ENCODE results near the gene ITGA2. TPM values are rescaled to one million over a fixed set of nuclear protein-coding genes. Genes with fewer than 3 reads are reported as not detected.

The ITGA2 gene
- total RNA-seq, 1 experiment from 2014 or later: 13.6 TPM

DNA sequence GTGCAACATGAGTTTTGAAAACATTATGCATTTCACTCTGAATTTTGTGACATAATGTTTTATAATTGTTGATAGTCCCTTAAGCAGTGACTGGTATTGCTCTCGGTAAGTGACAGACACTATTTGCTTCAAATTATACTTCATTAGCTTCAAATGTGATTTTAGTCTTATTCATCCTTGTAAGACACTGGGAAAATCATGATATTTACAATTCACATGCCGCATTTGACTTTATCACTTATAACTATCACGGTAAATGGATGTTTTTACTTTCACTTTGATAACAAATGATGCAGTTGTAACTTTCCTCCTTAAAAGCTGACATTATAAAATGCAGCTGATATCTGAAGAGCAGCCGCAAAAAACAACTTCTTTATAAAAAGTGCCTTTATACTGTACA is 44.1 kb upstream of the ITGA2 start:
- Mint-ChIP-seq H3K9me3 (ENCODE audit: unreplicated experiment) (no peaks in the 10 kb centered on the region), H3K27me3 (ENCODE audit: insufficient read depth, unreplicated experiment) (no peaks in the 10 kb centered on the region), H3K4me1 (ENCODE audit: low read depth, unreplicated experiment) (peaks cover 7% of the 10 kb centered on the region), H3K36me3 (ENCODE audit: insufficient read depth, unreplicated experiment) (no peaks in the 10 kb centered on the region), H3K4me3 (ENCODE audit: unreplicated experiment) (no peak overlapping the region), H3K27ac (ENCODE audit: unreplicated experiment) (no peak overlapping the region)
- H3K9me3 ChIP-seq: peaks cover 3% of the 10 kb centered on the region
- H3K36me3 ChIP-seq (ENCODE audit: control insufficient read depth, insufficient read depth, low read length): no peaks in the 10 kb centered on the region
- H3K4me3 ChIP-seq (ENCODE audit: low read depth, low read length): no peak overlapping the region
- peaks cover 16% of the 10 kb centered on the region for H3K4me1 ChIP-seq
- intact Hi-C loops (cut with micrococcal nuclease; ENCODE audit: unreplicated experiment): no loop called here
- ChIA-PET POLR2A (no interaction called here), CTCF (no interaction called here)
- no peak for DNase-seq
- H3K27me3 ChIP-seq (replicated peaks; ENCODE audit: control insufficient read depth, insufficient read depth, low read length): no peaks in the 10 kb centered on the region
- no TSS peak for BruUV-seq (replicated peaks)
- TF ChIP-seq, protein P1, sequence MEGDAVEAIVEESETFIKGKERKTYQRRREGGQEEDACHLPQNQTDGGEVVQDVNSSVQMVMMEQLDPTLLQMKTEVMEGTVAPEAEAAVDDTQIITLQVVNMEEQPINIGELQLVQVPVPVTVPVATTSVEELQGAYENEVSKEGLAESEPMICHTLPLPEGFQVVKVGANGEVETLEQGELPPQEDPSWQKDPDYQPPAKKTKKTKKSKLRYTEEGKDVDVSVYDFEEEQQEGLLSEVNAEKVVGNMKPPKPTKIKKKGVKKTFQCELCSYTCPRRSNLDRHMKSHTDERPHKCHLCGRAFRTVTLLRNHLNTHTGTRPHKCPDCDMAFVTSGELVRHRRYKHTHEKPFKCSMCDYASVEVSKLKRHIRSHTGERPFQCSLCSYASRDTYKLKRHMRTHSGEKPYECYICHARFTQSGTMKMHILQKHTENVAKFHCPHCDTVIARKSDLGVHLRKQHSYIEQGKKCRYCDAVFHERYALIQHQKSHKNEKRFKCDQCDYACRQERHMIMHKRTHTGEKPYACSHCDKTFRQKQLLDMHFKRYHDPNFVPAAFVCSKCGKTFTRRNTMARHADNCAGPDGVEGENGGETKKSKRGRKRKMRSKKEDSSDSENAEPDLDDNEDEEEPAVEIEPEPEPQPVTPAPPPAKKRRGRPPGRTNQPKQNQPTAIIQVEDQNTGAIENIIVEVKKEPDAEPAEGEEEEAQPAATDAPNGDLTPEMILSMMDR (IDR thresholded peaks at IDR 0.05; ENCODE audit: insufficient read depth in 1 of 2, low read depth in 1 of 2, low read length in 1 of 2, severe bottlenecking in 1 of 2, unreplicated experiment in 1 of 2): no peak

DNA sequence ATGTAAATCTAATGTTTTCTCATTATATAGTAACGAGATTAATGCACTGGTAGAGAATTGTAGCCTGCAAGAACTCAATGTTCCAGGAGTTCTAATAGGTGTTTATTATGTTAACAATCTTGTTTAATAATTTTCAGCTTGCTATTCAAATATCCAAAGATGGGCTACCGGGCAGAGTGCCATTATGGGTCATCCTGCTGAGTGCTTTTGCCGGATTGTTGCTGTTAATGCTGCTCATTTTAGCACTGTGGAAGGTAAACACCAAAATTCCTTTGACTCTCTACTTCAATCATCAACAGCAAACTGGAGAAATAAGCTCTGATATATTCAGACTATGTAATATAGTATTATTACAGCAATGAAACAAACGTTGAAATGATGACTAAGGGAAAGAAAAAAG is 41.9 kb upstream of the ITGA2 start:
- no peaks in the 10 kb centered on the region for H3K27me3 Mint-ChIP-seq (ENCODE audit: insufficient read depth, unreplicated experiment)
- POLR2A ChIA-PET: no interaction called here
- H3K4me3 ChIP-seq (ENCODE audit: low read depth, low read length): no peak overlapping the region
- DNase-seq: no peak
- no peaks in the 10 kb centered on the region for H3K27me3 ChIP-seq (replicated peaks; ENCODE audit: control insufficient read depth, insufficient read depth, low read length)
- intact Hi-C loops (cut with micrococcal nuclease; ENCODE audit: unreplicated experiment): no loop called here
- CTCF ChIA-PET: no interaction called here
- H3K9me3 ChIP-seq: no peaks in the 10 kb centered on the region
- no peaks in the 10 kb centered on the region for H3K36me3 Mint-ChIP-seq (ENCODE audit: insufficient read depth, unreplicated experiment)
- TF ChIP-seq, protein P1 (IDR thresholded peaks at IDR 0.05; ENCODE audit: insufficient read depth in 1 of 2, low read depth in 1 of 2, low read length in 1 of 2, severe bottlenecking in 1 of 2, unreplicated experiment in 1 of 2): no peak
- H3K4me1 ChIP-seq: peaks cover 8% of the 10 kb centered on the region; the same call in 1 of the 2 replicates
- H3K36me3 ChIP-seq (ENCODE audit: control insufficient read depth, insufficient read depth, low read length): no peaks in the 10 kb centered on the region
- no TSS peak for BruUV-seq (replicated peaks)
- no peaks in the 10 kb centered on the region for H3K9me3 Mint-ChIP-seq (ENCODE audit: unreplicated experiment)
- no peak overlapping the region for H3K4me3 Mint-ChIP-seq (ENCODE audit: unreplicated experiment)
- peaks cover 7% of the 10 kb centered on the region for H3K4me1 Mint-ChIP-seq (ENCODE audit: low read depth, unreplicated experiment)
- H3K27ac Mint-ChIP-seq (ENCODE audit: unreplicated experiment): no peak overlapping the region

DNA sequence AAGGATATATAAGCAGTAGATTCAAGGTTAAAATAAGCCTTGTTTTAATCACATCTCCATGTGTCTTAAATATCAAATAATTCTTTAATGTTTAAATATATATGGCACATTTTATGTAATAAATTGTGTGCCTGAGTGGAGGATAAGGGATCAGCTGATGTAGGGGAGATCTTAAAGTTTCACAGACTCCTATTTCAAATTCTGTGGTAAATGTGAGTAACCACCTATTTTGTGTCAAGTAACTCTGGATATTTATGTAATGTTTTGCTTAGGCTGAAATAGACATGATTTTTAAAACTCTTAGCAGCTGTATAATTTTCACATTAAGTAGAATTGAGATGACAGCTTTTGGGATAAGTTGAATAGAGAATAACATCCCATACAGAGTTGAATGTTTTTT is 41.3 kb upstream of the ITGA2 start:
- BruUV-seq (replicated peaks): no TSS peak
- ChIA-PET CTCF (interaction anchor here (0.6 to 1.9 kb wide), 19 partner anchors 8 to 167 kb away, joined by 3 to 22 read pairs (median 4); partner anchors contain the start of genes ITGA1, ITGA2, MOCS2 and PELO), POLR2A (no interaction called here)
- H3K9me3 Mint-ChIP-seq (ENCODE audit: unreplicated experiment): no peaks in the 10 kb centered on the region
- no peaks in the 10 kb centered on the region for H3K9me3 ChIP-seq
- no peaks in the 10 kb centered on the region for H3K27me3 ChIP-seq (replicated peaks; ENCODE audit: control insufficient read depth, insufficient read depth, low read length)
- no peaks in the 10 kb centered on the region for H3K36me3 ChIP-seq (ENCODE audit: control insufficient read depth, insufficient read depth, low read length)
- DNase-seq: no peak
- H3K4me1 ChIP-seq: peaks cover 8% of the 10 kb centered on the region; the same call in 1 of the 2 replicates
- H3K4me3 Mint-ChIP-seq (ENCODE audit: unreplicated experiment): no peak overlapping the region
- TF ChIP-seq, protein P1 (IDR thresholded peaks at IDR 0.05; ENCODE audit: insufficient read depth in 1 of 2, low read depth in 1 of 2, low read length in 1 of 2, severe bottlenecking in 1 of 2, unreplicated experiment in 1 of 2): no peak
- no peak overlapping the region for H3K27ac Mint-ChIP-seq (ENCODE audit: unreplicated experiment)
- no peaks in the 10 kb centered on the region for H3K36me3 Mint-ChIP-seq (ENCODE audit: insufficient read depth, unreplicated experiment)
- H3K4me1 Mint-ChIP-seq (ENCODE audit: low read depth, unreplicated experiment): peaks cover 7% of the 10 kb centered on the region
- H3K4me3 ChIP-seq (ENCODE audit: low read depth, low read length): no peak overlapping the region
- intact Hi-C loops (cut with micrococcal nuclease; ENCODE audit: unreplicated experiment): loop anchor here (1.0 to 2.0 kb wide), 3 partner anchors 41 to 148 kb away; partner anchors contain the start of gene ITGA2
- H3K27me3 Mint-ChIP-seq (ENCODE audit: insufficient read depth, unreplicated experiment): no peaks in the 10 kb centered on the region

Measured in Caco-2 (cell line).